SH-SY5Y (cell line): ENCODE results near the gene PRDM15.

ENCODE experiments used
- GATA2 ChIP-seq: IDR thresholded peaks from 2 replicates; pipeline ENCODE4 v1.6.1; 2011; ENCODE audit warnings: mild to moderate bottlenecking, low read depth, low read length
- GATA3 ChIP-seq: IDR thresholded peaks from 2 replicates; pipeline ENCODE4 v1.6.1; 2011; ENCODE audit warnings: low read depth, mild to moderate bottlenecking, low read length, moderate library complexity

GRCh38 chr21:41878831-41879189, 334 bp downstream of the PRDM15 start:
- TF ChIP-seq GATA2 (no peak), GATA3 (no peak)
